ENCODE results near the gene CENPU. TPM values are rescaled to one million over a fixed set of nuclear protein-coding genes. Genes with fewer than 3 reads are reported as not detected.

The CENPU gene
- total and polyA plus RNA-seq, 2 of the 13 experiments (the other 11 are each of a cell fraction or from before 2014, with no cell fraction given), result 11.7 to 35.8 TPM

DNA sequence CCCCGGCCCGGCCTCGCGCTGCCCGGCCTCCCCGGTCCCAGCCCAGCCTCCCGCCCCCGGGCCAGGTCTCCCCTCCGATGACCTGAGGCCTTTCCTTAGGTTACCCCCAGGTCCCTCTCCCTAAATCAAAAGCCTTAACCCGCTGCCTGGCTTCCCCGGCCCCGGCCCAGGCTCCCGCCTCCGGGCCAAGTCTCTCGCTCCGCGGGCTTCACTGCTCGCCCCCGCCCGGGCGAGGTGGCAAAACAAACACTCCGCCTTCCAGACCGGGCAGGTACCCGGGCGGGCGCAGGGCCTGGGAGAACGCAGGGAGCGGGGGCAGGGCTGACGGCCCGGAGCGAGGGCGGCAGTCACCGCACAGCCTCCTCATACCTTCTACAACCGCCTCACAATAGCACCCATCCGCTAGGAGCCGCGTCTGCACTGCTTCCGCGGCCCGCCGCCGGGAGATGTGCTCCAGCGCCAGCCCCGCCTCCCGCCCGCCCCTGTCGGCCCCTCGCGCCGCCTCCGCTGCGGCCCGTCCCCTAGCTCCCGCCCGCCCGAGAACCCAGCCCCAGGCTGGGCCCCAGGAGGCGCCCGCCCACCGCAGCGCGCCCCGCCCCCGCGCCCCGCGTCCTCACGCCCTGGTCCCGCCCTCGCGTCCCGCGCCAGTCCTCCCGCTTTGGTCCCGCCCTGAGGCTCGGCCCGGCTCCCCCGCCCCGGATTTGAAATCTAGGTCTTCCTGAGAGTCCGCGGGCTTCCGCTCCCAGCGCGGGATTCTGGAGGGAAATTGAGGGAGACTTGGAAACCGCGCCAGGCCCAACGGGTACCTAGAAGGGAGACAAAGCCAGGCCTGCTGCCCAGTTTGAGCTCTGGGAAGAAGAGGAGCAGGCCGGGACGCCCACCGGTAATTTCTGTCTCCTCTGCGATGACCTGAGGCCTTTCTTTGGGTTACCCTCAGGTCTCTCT lies 84.6 kb downstream of the CENPU start, which contains the start of the genes CASP3 and PRIMPOL (continued):
- TF ChIP-seq ZNF879 (CRISPR knock-in tag; IDR thresholded peaks at IDR 0.05) (no peak), ZNF333 (CRISPR knock-in tag; IDR thresholded peaks at IDR 0.05; ENCODE audit: borderline replicate concordance) (no peak; the same call in 1 of the 2 replicates), ZNF335 (CRISPR knock-in tag; IDR thresholded peaks at IDR 0.05) (no peak), KDM4B (CRISPR knock-in tag; IDR thresholded peaks at IDR 0.05) (no peak), ZNF713 (CRISPR knock-in tag; IDR thresholded peaks at IDR 0.05) (no peak), ZFP82 (CRISPR knock-in tag; IDR thresholded peaks at IDR 0.05; ENCODE audit: borderline replicate concordance) (no peak), ZNF557 (CRISPR knock-in tag; IDR thresholded peaks at IDR 0.05) (no peak), ESRRA (CRISPR knock-in tag; IDR thresholded peaks at IDR 0.05; ENCODE audit: low read depth) (peak; percentile 19; the same call in 1 of the 2 replicates), CREM (IDR thresholded peaks at IDR 0.05) (no peak), CREM (CRISPR knock-in tag; IDR thresholded peaks at IDR 0.05) (no peak), REPIN1 (CRISPR knock-in tag; IDR thresholded peaks at IDR 0.05; ENCODE audit: borderline replicate concordance, low read depth) (peak; percentile 55; the same call in 1 of the 2 replicates), KMT2A (CRISPR knock-in tag; IDR thresholded peaks at IDR 0.05) (peak; percentile 40; the same call in 1 of the 2 replicates), ZNF17 (CRISPR knock-in tag; IDR thresholded peaks at IDR 0.05) (no peak), STAT5B (CRISPR knock-in tag; IDR thresholded peaks at IDR 0.05) (no peak), ZNF20 (CRISPR knock-in tag; IDR thresholded peaks at IDR 0.05) (no peak), WIZ (CRISPR knock-in tag; IDR thresholded peaks at IDR 0.05) (no peak), FOXA3 (CRISPR knock-in tag; IDR thresholded peaks at IDR 0.05) (peak; percentile 54)
- TF ChIP-seq, protein P1, sequence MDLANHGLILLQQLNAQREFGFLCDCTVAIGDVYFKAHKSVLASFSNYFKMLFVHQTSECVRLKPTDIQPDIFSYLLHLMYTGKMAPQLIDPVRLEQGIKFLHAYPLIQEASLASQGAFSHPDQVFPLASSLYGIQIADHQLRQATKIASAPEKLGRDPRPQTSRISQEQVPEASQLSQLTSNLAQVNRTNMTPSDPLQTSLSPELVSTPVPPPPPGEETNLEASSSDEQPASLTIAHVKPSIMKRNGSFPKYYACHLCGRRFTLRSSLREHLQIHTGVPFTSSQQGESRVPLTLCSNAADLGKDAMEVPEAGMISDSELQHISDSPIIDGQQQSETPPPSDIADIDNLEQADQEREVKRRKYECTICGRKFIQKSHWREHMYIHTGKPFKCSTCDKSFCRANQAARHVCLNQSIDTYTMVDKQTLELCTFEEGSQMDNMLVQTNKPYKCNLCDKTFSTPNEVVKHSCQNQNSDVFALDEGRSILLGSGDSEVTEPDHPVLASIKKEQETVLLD (CRISPR knock-in tag; IDR thresholded peaks at IDR 0.05; ENCODE audit: low read depth), result peak; percentile 46; the same call in 1 of the 2 replicates
- TF ChIP-seq, protein P2, sequence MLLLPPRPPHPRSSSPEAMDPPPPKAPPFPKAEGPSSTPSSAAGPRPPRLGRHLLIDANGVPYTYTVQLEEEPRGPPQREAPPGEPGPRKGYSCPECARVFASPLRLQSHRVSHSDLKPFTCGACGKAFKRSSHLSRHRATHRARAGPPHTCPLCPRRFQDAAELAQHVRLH (CRISPR knock-in tag; IDR thresholded peaks at IDR 0.05; ENCODE audit: borderline replicate concordance, low read depth), result no peak
- TF ChIP-seq, protein P3, sequence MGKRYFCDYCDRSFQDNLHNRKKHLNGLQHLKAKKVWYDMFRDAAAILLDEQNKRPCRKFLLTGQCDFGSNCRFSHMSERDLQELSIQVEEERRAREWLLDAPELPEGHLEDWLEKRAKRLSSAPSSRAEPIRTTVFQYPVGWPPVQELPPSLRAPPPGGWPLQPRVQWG (CRISPR knock-in tag; IDR thresholded peaks at IDR 0.05; ENCODE audit: borderline replicate concordance, low read depth), result no peak
- TF ChIP-seq, protein P4, sequence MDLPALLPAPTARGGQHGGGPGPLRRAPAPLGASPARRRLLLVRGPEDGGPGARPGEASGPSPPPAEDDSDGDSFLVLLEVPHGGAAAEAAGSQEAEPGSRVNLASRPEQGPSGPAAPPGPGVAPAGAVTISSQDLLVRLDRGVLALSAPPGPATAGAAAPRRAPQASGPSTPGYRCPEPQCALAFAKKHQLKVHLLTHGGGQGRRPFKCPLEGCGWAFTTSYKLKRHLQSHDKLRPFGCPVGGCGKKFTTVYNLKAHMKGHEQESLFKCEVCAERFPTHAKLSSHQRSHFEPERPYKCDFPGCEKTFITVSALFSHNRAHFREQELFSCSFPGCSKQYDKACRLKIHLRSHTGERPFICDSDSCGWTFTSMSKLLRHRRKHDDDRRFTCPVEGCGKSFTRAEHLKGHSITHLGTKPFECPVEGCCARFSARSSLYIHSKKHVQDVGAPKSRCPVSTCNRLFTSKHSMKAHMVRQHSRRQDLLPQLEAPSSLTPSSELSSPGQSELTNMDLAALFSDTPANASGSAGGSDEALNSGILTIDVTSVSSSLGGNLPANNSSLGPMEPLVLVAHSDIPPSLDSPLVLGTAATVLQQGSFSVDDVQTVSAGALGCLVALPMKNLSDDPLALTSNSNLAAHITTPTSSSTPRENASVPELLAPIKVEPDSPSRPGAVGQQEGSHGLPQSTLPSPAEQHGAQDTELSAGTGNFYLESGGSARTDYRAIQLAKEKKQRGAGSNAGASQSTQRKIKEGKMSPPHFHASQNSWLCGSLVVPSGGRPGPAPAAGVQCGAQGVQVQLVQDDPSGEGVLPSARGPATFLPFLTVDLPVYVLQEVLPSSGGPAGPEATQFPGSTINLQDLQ (CRISPR knock-in tag; IDR thresholded peaks at IDR 0.05), result no peak
- TF ChIP-seq, protein P5, sequence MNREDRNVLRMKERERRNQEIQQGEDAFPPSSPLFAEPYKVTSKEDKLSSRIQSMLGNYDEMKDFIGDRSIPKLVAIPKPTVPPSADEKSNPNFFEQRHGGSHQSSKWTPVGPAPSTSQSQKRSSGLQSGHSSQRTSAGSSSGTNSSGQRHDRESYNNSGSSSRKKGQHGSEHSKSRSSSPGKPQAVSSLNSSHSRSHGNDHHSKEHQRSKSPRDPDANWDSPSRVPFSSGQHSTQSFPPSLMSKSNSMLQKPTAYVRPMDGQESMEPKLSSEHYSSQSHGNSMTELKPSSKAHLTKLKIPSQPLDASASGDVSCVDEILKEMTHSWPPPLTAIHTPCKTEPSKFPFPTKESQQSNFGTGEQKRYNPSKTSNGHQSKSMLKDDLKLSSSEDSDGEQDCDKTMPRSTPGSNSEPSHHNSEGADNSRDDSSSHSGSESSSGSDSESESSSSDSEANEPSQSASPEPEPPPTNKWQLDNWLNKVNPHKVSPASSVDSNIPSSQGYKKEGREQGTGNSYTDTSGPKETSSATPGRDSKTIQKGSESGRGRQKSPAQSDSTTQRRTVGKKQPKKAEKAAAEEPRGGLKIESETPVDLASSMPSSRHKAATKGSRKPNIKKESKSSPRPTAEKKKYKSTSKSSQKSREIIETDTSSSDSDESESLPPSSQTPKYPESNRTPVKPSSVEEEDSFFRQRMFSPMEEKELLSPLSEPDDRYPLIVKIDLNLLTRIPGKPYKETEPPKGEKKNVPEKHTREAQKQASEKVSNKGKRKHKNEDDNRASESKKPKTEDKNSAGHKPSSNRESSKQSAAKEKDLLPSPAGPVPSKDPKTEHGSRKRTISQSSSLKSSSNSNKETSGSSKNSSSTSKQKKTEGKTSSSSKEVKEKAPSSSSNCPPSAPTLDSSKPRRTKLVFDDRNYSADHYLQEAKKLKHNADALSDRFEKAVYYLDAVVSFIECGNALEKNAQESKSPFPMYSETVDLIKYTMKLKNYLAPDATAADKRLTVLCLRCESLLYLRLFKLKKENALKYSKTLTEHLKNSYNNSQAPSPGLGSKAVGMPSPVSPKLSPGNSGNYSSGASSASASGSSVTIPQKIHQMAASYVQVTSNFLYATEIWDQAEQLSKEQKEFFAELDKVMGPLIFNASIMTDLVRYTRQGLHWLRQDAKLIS (CRISPR knock-in tag; IDR thresholded peaks at IDR 0.05), result no peak
